Gastrocnemius medialis (tissue), 4 donors: ENCODE data around the gene FGG.

Experiments
- CTCF ChIP-seq, 5 experiments: fragments of 450-650 bp in 3 of 5; fragments of 200-600 bp in 2 of 5; sonication (generic) in 2 of 5; IDR thresholded peaks in 4 of 5; conservative IDR thresholded peaks in 1 of 5; 1 replicate in 4 of 5; 2 replicates in 1 of 5; pipeline ENCODE4 v1.5.1; 2016 to 2019; ENCODE audit warnings: antibody characterized with exemption in 5 of 5, mild to moderate bottlenecking in 3 of 5, moderate library complexity in 3 of 5
- POLR2A ChIP-seq, 2 donors: fragments of 450-650 bp; IDR thresholded peaks; one replicate each; pipeline ENCODE4 v1.6.1; 2017; ENCODE audit warnings: antibody characterized with exemption in 2 of 2, mild to moderate bottlenecking in 2 of 2, moderate library complexity in 2 of 2

- TF ChIP-seq CTCF (IDR thresholded peaks at IDR 0.05 in 4 of 5, conservative IDR thresholded peaks at IDR 0.05 in 1 of 5) (no peak), POLR2A (IDR thresholded peaks at IDR 0.05) (no peak)
Measured at GRCh38 chr4:154622598-154622997, 10.1 kb upstream of the FGG start.
